PC-3 (cell line): ENCODE measurements around the gene STING1. TPM values are rescaled to one million over a fixed set of nuclear protein-coding genes. Genes with fewer than 3 reads are reported as not detected.
A peak's percentile ranks its signal among the peaks of the same experiment; 100 is the strongest.
"Not testable (repeated sequence)": the region's sequence is repeated elsewhere in the genome, so short reads cannot be mapped to it uniquely, and the experiment has no call there.

Source experiments
- ATAC-seq: fragments of 200-7000 bp; cut with Tn5 transposase; 2 replicates; pipeline ENCODE4 v1.9.1; 2020; ENCODE audit warnings: mild to moderate bottlenecking, moderate library complexity
- BruUV-seq: library from RNA; stranded (reverse); fragments of 400-500 nt; replicated peaks from 2 replicates; lab custom pipeline; 2021; lab: Mats Ljungman, UMichigan
- CTCF ChIA-PET: fragments of 300-600 bp; sonication (Branson Sonifier 250); formaldehyde crosslinking; loops from one replicate; lab custom pipeline; 2022; ENCODE audit warnings: antibody characterized with exemption; lab: Charles Lee
- POLR2A ChIA-PET: fragments of 300-600 bp; sonication (Branson Sonifier 250); formaldehyde crosslinking; loops from one replicate; lab custom pipeline; 2022; ENCODE audit warnings: antibody characterized with exemption; ENCODE audit not compliant: unreplicated experiment; lab: Charles Lee
- DNase-seq: peaks from one replicate; pipeline ENCODE4 v3.0.0-alpha.2; 2015
- H2AFZ ChIP-seq: fragments of 300-600 bp; sonication (generic); 2 replicates; pipeline ENCODE4 v1.6.0; 2016; ENCODE audit warnings: antibody characterized with exemption, low read length
- H3F3A ChIP-seq: fragments of 300-600 bp; sonication (generic); one replicate; pipeline ENCODE4 v1.6.0; 2017; ENCODE audit warnings: antibody characterized with exemption, low read length, control low read depth, mild to moderate bottlenecking; ENCODE audit not compliant: unreplicated experiment
- H3K27ac ChIP-seq: fragments of 300-600 bp; sonication (generic); 2 replicates; pipeline ENCODE4 v1.5.1; 2016; ENCODE audit warnings: mild to moderate bottlenecking, low read length
- H3K27me3 ChIP-seq: fragments of 300-600 bp; sonication (generic); 2 replicates; pipeline ENCODE4 v1.6.1; 2016; ENCODE audit warnings: low read length, mixed read lengths
- H3K36me3 ChIP-seq: fragments of 300-600 bp; sonication (generic); 2 replicates; pipeline ENCODE4 v1.6.1; 2016; ENCODE audit warnings: low read depth, mixed run types, low read length, mixed read lengths
- H3K4me1 ChIP-seq: fragments of 300-600 bp; sonication (generic); 2 replicates; pipeline ENCODE4 v1.5.1; 2016; ENCODE audit warnings: low read length; ENCODE audit not compliant: insufficient read depth
- H3K4me2 ChIP-seq: fragments of 300-600 bp; sonication (generic); 2 replicates; pipeline ENCODE4 v1.6.0; 2016; ENCODE audit warnings: low read length
- H3K4me3 ChIP-seq: fragments of 300-600 bp; sonication (generic); 2 replicates; pipeline ENCODE4 v1.5.1; 2016; ENCODE audit warnings: mild to moderate bottlenecking, low read length, mixed read lengths
- H3K79me2 ChIP-seq: fragments of 300-600 bp; sonication (generic); 2 replicates; pipeline ENCODE4 v1.6.1; 2017; ENCODE audit warnings: low read length, mixed read lengths
- H3K9ac ChIP-seq: fragments of 300-600 bp; sonication (generic); 2 replicates; pipeline ENCODE4 v1.6.0; 2016; ENCODE audit warnings: mild to moderate bottlenecking, low read length
- H3K9me2 ChIP-seq: fragments of 300-600 bp; sonication (generic); replicated peaks from 2 replicates; pipeline ENCODE4 v1.6.1; 2016; ENCODE audit warnings: mixed run types, low read length, mixed read lengths
- H3K9me3 ChIP-seq: fragments of 300-600 bp; sonication (generic); 2 replicates; pipeline ENCODE4 v1.6.1; 2016; ENCODE audit warnings: low read length, mixed read lengths
- H4K20me1 ChIP-seq: fragments of 300-600 bp; sonication (generic); 2 replicates; pipeline ENCODE4 v1.6.1; 2016; ENCODE audit warnings: low read length, mixed read lengths
- CTCF ChIP-seq: fragments of 300-600 bp; sonication (generic); conservative IDR thresholded peaks from 2 replicates; pipeline ENCODE4 v1.5.1; 2017; ENCODE audit warnings: antibody characterized with exemption, low read depth, mild to moderate bottlenecking, low read length
- EZH2 ChIP-seq: fragments of 300-600 bp; sonication (generic); IDR thresholded peaks from one replicate; pipeline ENCODE4 v1.6.1; 2017; ENCODE audit warnings: antibody characterized with exemption, mild to moderate bottlenecking, low read length; ENCODE audit not compliant: unreplicated experiment
- EZH2phosphoT487 ChIP-seq: fragments of 300-600 bp; sonication (generic); IDR thresholded peaks from 2 replicates; pipeline ENCODE4 v1.6.1; 2018; ENCODE audit warnings: mild to moderate bottlenecking, antibody characterized with exemption, low read length, borderline replicate concordance
- intact Hi-C: fragments of 100-400 bp; cut with micrococcal nuclease; formaldehyde crosslinking; loops from 2 replicates; pipeline ENCODE4 v1.9.0; 2023
- total RNA-seq: library from RNA; depleted of rRNA; stranded (reverse); fragments of >200 nt; gene quantifications from 2 replicates; pipeline ENCODE4 v1.2.3, GENCODE V29; 2014

The STING1 gene
- total RNA-seq, 1 experiment from 2014 or later: 12.6 TPM

GRCh38 chr5:139513852-139514485 lies 31.4 kb upstream of the STING1 start:
- Histone ChIP-seq H3K79me2 (no peaks in the 10 kb centered on the region), H3K4me1 (peaks cover 11% of the 10 kb centered on the region), H3K4me2 (no peak overlapping the region), H2AFZ (no peak overlapping the region), H3K36me3 (no peaks in the 10 kb centered on the region), H3F3A (no peaks in the 10 kb centered on the region), H3K27ac (no peak overlapping the region), H3K9ac (no peak overlapping the region), H3K27me3 (no peaks in the 10 kb centered on the region), H3K9me3 (no peaks in the 10 kb centered on the region), H3K4me3 (no peak overlapping the region), H4K20me1 (no peaks in the 10 kb centered on the region), H3K9me2 (no peaks in the 10 kb centered on the region)
- CTCF ChIA-PET: interaction anchor here (1.0 kb wide), 1 partner anchor 92 kb away, joined by 3 read pairs; no protein-coding TSS in a partner anchor
- POLR2A ChIA-PET: interaction anchor here (0.6 kb wide), 1 partner anchor 32 kb away, joined by 3 read pairs; the partner anchor contains the start of gene STING1
- intact Hi-C loops: loop anchor here (1.0 to 5.0 kb wide), 2 partner anchors 77 to 92 kb away; partner anchors contain the start of gene DNAJC18
- TF ChIP-seq EZH2phosphoT487 (no peak), CTCF (no peak), EZH2 (no peak)
- BruUV-seq: no TSS peak
- ATAC-seq (peak; percentile 3; the same call in 1 of the 2 replicates), DNase-seq (no peak)

- TF ChIP-seq CTCF: peak; percentile 80
- H3K9me3 ChIP-seq, BruUV-seq, H3K9ac ChIP-seq, H3K4me2 ChIP-seq, H3K27ac ChIP-seq, H3K36me3 ChIP-seq, H4K20me1 ChIP-seq, H3F3A ChIP-seq, H3K9me2 ChIP-seq, H3K79me2 ChIP-seq, H2AFZ ChIP-seq, H3K4me1 ChIP-seq, H3K4me3 ChIP-seq, H3K27me3 ChIP-seq: not testable (repeated sequence)
- intact Hi-C loops: loop anchor here (1.0 to 5.0 kb wide), 2 partner anchors 76 to 91 kb away; partner anchors contain the start of gene DNAJC18
- ChIA-PET CTCF (interaction anchor here (1.0 kb wide), 1 partner anchor 91 kb away, joined by 3 read pairs; no protein-coding TSS in a partner anchor), POLR2A (interaction anchor here (0.6 kb wide), 1 partner anchor 31 kb away, joined by 3 read pairs; the partner anchor contains the start of gene STING1)
- peak; percentile 88 for ATAC-seq
- peak; percentile 87 for DNase-seq
These were observed 30.9 kb upstream of the STING1 start for GRCh38 chr5:139513434-139513833.

GRCh38 chr5:139512786-139513390 lies 30.3 kb upstream of the STING1 start:
- H3K36me3 ChIP-seq: no peaks in the 10 kb centered on the region
- DNase-seq (no peak), ATAC-seq (no peak)
- ChIA-PET POLR2A (no interaction called here), CTCF (interaction anchor here (1.0 kb wide), 1 partner anchor 91 kb away, joined by 3 read pairs; no protein-coding TSS in a partner anchor)
- H4K20me1 ChIP-seq: no peaks in the 10 kb centered on the region
- H3F3A ChIP-seq: no peaks in the 10 kb centered on the region
- H3K27ac ChIP-seq: no peak overlapping the region
- H3K4me2 ChIP-seq: no peak overlapping the region
- no peak overlapping the region for H3K9ac ChIP-seq
- intact Hi-C loops: loop anchor here (1.0 to 5.0 kb wide), 2 partner anchors 76 to 91 kb away; partner anchors contain the start of gene DNAJC18
- no peaks in the 10 kb centered on the region for H3K9me3 ChIP-seq
- H3K79me2 ChIP-seq: no peaks in the 10 kb centered on the region
- H3K27me3 ChIP-seq: no peaks in the 10 kb centered on the region
- peaks cover 4% of the 10 kb centered on the region for H3K4me1 ChIP-seq
- H3K9me2 ChIP-seq: no peaks in the 10 kb centered on the region
- no TSS peak for BruUV-seq
- no peak overlapping the region for H3K4me3 ChIP-seq
- TF ChIP-seq EZH2phosphoT487 (no peak), EZH2 (no peak)
- no peak overlapping the region for H2AFZ ChIP-seq

DNA sequence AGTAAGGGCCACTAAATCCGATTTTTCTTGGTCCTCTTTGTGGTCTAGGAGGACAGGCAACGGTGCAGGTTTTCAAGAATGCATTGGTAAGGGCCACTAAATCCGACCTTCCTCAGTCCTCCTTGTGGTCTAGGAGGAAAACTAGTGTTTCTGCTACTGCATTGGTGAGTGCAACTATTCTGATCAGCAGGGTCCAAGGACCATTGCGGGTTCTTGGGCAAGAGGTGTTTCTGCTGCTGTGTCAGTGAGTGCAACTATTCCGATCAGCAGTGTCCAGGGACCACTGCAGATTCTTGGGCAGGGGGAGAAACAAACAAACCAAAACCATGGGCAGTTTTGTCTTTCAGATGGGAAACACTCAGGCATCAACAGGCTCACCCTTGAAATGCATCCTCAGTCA lies 22.2 kb upstream of the STING1 start:
- H3K4me3 ChIP-seq, H3K9me2 ChIP-seq, H3K9me3 ChIP-seq, H3K4me1 ChIP-seq, BruUV-seq, H4K20me1 ChIP-seq, CTCF ChIA-PET, H3K36me3 ChIP-seq, H3K79me2 ChIP-seq, POLR2A ChIA-PET, H3K4me2 ChIP-seq, DNase-seq, intact Hi-C loops, ATAC-seq, H3F3A ChIP-seq, H3K27ac ChIP-seq, H3K9ac ChIP-seq, H3K27me3 ChIP-seq, H2AFZ ChIP-seq: not testable (repeated sequence)

- H3K4me2 ChIP-seq, POLR2A ChIA-PET, H3K79me2 ChIP-seq, H3K4me1 ChIP-seq, H3K9me3 ChIP-seq, H2AFZ ChIP-seq, H3K27ac ChIP-seq, H3K9me2 ChIP-seq, H3K27me3 ChIP-seq, ATAC-seq, CTCF ChIA-PET, intact Hi-C loops, H3F3A ChIP-seq, BruUV-seq, H3K4me3 ChIP-seq, DNase-seq, H3K36me3 ChIP-seq, H4K20me1 ChIP-seq, H3K9ac ChIP-seq: not testable (repeated sequence)
These were observed 21.3 kb upstream of the STING1 start for GRCh38 chr5:139503879-139504278.
